BE2C (cell line): Measurements from ENCODE around the gene CUL3.
"Not testable (repeated sequence)": the region's sequence is repeated elsewhere in the genome, so short reads cannot be mapped to it uniquely, and the experiment has no call there.

ENCODE experiments used
- DNase-seq: peaks from one replicate; pipeline ENCODE4 v3.0.0-alpha.2; 2020
- H3K27me3 ChIP-seq: fragments of 250-450 bp; sonication (Bioruptor Pico); 2 replicates; pipeline ENCODE4 v1.5.1; 2020; ENCODE audit warnings: mild to moderate bottlenecking
- H3K36me3 ChIP-seq: fragments of 250-450 bp; sonication (Bioruptor Pico); 2 replicates; pipeline ENCODE4 v1.5.1; 2020; ENCODE audit warnings: mild to moderate bottlenecking
- H3K4me1 ChIP-seq: fragments of 250-450 bp; sonication (Bioruptor Pico); 2 replicates; pipeline ENCODE4 v1.5.1; 2020
- H3K4me3 ChIP-seq: 2 replicates; pipeline ENCODE4 v1.5.1; 2011; ENCODE audit warnings: low read depth, low read length
- H3K9me3 ChIP-seq: fragments of 250-450 bp; sonication (Bioruptor Pico); 2 replicates; pipeline ENCODE4 v1.5.1; 2020
- TF ChIP-seq, protein P1 (sequence below): IDR thresholded peaks from 2 replicates; pipeline ENCODE4 v1.5.1; 2012; ENCODE audit warnings: mild to moderate bottlenecking, low read depth, low read length

The CUL3 gene

DNA sequence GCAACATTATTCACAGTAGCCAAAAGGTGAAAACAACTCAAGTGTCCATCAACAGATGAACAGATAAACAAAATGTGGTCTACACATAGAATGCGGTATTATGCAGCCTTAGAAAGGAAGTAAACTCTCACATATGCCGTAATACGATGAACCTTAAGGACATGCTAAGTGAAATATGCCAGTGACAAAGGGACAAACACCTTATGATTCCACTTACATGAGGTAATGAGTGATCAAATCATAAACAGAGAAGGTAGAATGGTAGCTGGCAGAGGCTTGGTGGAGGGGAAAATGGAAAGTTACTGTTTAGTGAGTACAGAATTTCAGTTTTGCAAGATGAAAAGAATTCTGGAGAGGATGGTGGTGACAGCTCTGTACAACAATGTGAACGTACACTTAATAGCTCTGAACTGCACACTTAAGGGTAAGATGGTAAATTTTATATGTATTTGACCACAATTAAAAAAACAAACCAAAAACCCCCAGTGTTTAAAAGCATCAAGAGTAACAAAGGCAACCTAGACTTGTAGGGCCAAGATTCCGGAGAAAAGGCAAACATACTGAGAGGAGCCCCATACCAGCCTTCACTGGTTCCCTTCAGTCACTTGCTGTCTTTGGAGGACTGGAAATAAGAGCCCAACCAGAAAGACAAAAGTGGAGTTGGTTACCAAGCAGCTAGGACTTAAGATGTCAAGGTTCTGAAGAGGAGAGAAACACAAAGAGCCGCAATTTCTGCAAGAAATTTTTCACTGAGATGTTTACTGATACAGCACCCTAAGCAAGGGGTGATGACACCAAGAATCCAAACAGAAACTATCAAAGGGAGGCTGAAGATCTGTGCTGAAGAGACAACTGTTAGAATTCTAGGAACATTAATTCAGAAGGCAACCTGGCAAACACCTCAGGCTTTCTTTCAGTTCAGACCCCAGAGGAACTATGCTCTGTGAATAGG, 61.3 kb downstream of the CUL3 start:
- TF ChIP-seq, protein P1, sequence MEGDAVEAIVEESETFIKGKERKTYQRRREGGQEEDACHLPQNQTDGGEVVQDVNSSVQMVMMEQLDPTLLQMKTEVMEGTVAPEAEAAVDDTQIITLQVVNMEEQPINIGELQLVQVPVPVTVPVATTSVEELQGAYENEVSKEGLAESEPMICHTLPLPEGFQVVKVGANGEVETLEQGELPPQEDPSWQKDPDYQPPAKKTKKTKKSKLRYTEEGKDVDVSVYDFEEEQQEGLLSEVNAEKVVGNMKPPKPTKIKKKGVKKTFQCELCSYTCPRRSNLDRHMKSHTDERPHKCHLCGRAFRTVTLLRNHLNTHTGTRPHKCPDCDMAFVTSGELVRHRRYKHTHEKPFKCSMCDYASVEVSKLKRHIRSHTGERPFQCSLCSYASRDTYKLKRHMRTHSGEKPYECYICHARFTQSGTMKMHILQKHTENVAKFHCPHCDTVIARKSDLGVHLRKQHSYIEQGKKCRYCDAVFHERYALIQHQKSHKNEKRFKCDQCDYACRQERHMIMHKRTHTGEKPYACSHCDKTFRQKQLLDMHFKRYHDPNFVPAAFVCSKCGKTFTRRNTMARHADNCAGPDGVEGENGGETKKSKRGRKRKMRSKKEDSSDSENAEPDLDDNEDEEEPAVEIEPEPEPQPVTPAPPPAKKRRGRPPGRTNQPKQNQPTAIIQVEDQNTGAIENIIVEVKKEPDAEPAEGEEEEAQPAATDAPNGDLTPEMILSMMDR: no peak
- H3K4me3 ChIP-seq: no peak overlapping the region
- no peaks in the 10 kb centered on the region for H3K36me3 ChIP-seq
- no peaks in the 10 kb centered on the region for H3K27me3 ChIP-seq
- H3K9me3 ChIP-seq: no peaks in the 10 kb centered on the region
- no peaks in the 10 kb centered on the region; the same call in 1 of the 2 replicates for H3K4me1 ChIP-seq
- no peak for DNase-seq

DNA sequence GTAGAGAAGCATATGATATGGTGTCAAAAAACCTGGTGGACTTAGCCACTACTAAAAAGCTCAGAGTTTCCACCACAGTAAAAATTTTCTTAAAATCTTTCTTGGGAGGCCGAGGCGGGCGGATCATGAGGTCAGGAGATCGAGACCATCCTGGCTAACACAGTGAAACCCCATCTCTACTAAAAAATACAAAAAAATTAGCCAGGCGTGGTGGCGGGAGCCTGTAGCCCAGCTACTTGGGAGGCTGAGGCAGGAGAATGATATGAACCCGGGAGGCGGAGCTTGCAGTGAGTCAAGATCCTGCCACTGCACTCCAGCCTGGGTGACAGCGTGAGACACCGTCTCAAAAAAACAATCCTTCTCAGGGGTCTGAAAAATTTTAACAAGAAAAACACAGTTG, 62.7 kb downstream of the CUL3 start:
- H3K36me3 ChIP-seq, H3K27me3 ChIP-seq, DNase-seq, H3K4me1 ChIP-seq, H3K9me3 ChIP-seq, H3K4me3 ChIP-seq: not testable (repeated sequence)

DNA sequence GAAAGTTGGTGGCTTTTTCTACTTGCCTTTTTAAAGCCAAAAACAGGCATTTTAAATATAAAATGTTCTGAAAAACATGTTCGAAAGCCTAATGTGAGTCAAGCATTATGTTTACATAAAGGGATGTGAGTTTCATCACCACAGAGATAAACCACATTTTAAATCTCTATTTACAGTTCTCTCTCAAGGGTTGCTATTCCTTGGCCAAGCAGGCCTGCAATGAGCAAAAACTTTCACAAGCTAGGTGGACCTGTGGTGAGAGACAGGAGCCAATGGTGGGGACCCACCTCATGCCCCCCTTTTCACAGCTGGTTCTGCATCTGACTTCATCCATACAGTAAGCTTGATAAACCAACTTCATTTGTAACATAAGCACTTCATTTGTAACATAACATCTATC, 65.1 kb downstream of the CUL3 start:
- TF ChIP-seq, protein P1: no peak
- peaks cover 4% of the 10 kb centered on the region; the same call in 1 of the 2 replicates for H3K36me3 ChIP-seq
- no peaks in the 10 kb centered on the region for H3K4me1 ChIP-seq
- no peak overlapping the region for H3K4me3 ChIP-seq
- H3K27me3 ChIP-seq: no peaks in the 10 kb centered on the region
- H3K9me3 ChIP-seq: no peaks in the 10 kb centered on the region
- DNase-seq: no peak

DNA sequence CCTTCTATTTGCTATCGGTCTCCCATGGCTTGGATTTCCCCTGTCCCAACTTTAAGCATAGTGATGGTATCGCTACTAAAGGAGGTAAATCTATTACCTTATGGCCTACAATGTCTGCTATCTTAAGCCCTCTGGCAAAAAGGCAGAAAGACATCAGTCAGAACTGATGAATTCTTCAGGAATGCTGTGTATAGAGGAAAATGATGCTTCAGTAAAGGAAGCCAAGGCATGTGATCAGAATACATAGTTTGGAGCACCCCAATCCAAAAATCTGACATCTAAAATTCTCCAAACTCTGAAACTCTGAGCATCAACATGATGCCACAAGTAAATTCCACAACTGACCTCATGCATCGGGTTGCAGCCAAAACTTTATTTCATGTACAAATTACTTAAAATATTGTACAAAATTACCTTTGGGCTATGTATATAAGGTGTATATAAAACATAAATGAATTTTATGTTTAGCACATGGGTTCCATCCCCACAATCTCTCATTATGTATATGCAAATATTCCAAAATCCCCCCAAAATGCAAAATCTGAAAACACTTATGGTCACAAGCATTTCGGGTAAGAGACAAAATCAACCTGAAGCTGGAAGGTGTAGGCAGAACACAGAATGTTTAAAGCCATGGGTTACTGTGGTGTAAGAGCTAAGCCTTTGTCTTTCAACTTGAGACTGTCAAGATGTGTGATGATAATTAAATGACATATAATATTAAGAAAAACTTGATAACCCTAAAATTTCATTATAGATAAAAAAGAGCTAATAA, 66.2 kb downstream of the CUL3 start:
- H3K9me3 ChIP-seq: no peaks in the 10 kb centered on the region
- DNase-seq: no peak
- H3K27me3 ChIP-seq: no peaks in the 10 kb centered on the region
- no peaks in the 10 kb centered on the region for H3K4me1 ChIP-seq
- TF ChIP-seq, protein P1: no peak
- peaks cover 4% of the 10 kb centered on the region; the same call in 1 of the 2 replicates for H3K36me3 ChIP-seq
- no peak overlapping the region for H3K4me3 ChIP-seq

DNA sequence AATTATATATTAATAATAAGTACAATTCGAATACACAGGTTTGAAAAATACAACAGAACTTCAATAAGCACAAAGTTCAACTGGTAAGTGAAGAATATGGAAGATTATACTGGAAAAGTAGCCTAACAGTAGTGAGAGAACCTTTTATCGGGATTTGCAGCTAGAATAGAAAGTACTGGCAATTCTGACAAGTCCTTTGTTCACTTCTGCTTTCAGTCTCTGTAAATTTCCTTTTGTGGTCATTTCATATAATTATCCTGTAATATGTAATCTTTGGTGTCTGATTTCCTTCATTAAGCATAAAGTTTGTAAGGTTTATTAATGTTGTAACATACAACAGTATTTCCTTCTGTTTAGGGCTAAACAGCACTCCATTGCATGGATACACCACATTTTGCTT, 67.2 kb downstream of the CUL3 start:
- Histone ChIP-seq H3K9me3 (no peaks in the 10 kb centered on the region), H3K4me3 (no peak overlapping the region), H3K27me3 (no peaks in the 10 kb centered on the region), H3K36me3 (peaks cover 7% of the 10 kb centered on the region; the same call in 1 of the 2 replicates), H3K4me1 (no peaks in the 10 kb centered on the region)
- DNase-seq: no peak
- TF ChIP-seq, protein P1: no peak

DNA sequence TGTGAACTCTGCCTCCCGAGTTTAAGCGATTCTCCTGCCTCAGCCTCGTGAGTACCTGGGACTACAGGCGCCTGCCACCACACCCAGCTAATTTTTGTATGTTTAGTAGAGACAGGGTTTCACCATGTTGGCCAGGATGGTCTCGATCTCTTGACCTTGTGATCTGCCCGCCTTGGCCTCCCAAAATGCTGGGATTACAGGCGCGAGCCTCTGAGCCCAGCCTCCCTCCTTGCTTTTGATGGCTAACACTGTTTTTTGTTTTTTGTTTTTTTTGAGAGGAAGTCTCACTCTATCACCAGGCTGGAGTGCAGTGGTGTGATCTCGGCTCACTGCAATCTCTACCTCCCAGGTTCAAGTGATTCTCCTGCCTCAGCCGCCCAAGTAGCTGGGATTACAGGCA, 68.8 kb downstream of the CUL3 start:
- H3K9me3 ChIP-seq, H3K4me1 ChIP-seq, DNase-seq, H3K4me3 ChIP-seq, H3K27me3 ChIP-seq: not testable (repeated sequence)
- H3K36me3 ChIP-seq: peaks cover 12% of the 10 kb centered on the region; the same call in 1 of the 2 replicates

DNA sequence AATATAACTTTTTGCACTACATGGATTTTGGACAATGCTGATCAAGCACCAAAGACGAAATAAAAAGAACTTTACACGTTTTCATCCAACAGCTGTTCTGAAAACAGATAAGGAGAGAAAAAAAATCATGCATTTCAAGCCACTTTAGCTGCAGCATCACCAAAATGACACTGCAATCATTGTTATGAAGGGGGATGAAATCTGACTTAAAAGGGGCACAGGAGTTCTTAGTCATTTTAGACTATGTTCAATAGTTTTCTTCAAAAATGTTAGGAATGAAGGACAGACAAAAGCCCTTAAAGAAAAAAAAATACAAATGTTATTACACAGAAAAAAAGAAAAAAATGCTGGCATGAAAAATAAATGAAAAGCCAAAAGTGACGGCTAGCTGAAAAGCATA, 71.2 kb downstream of the CUL3 start:
- TF ChIP-seq, protein P1: no peak
- no peaks in the 10 kb centered on the region for H3K4me1 ChIP-seq
- H3K27me3 ChIP-seq: no peaks in the 10 kb centered on the region
- no peak overlapping the region for H3K4me3 ChIP-seq
- H3K36me3 ChIP-seq: peaks cover 12% of the 10 kb centered on the region; the same call in 1 of the 2 replicates
- no peaks in the 10 kb centered on the region for H3K9me3 ChIP-seq
- no peak for DNase-seq
